Fibroblast of lung (primary cell): ENCODE measurements around the gene IP6K3.

Source experiments
- CTCF ChIP-seq, 2 donors: IDR thresholded peaks in 1 of 2; conservative IDR thresholded peaks in 1 of 2; 1 replicate in 1 of 2; 2 replicates in 1 of 2; pipeline ENCODE4 v1.5.1; 2011 to 2012; ENCODE audit warnings: low read length in 2 of 2, control low read depth in 1 of 2, inconsistent platforms in 1 of 2, low read depth in 1 of 2, mild to moderate bottlenecking in 1 of 2
- EZH2 ChIP-seq: IDR thresholded peaks from 2 replicates; pipeline ENCODE4 v1.5.1; 2012; ENCODE audit warnings: low read length, control low read depth, mild to moderate bottlenecking; ENCODE audit errors: missing control alignments

GRCh38 chr6:33747823-33748222 is 1.1 kb upstream of the IP6K3 start:
- TF ChIP-seq CTCF (conservative IDR thresholded peaks at IDR 0.05 in 1 of 2, IDR thresholded peaks at IDR 0.05 in 1 of 2; ENCODE audit: low read depth in 1 of 2, low read length in 2 of 2): no peak
- TF ChIP-seq EZH2: no peak
